ENCODE results near the gene MRTFB.

MRTFB gene

GRCh38 chr16:14062261-14062660 lies 8.9 kb upstream of the MRTFB start:
- Histone ChIP-seq H3K36me3 (ENCODE audit: control insufficient read depth in 5 of 5, insufficient read depth in 5 of 5, low read length in 5 of 5) (no peaks in the 10 kb centered on the region), H3K27me3 (ENCODE audit: control insufficient read depth in 5 of 5, insufficient read depth in 4 of 5, low read length in 5 of 5) (no peaks in the 10 kb centered on the region), H3K27ac (ENCODE audit: low read depth, low read length) (no peak overlapping the region), H3K4me3 (ENCODE audit: low read depth in 1 of 5, low read length in 5 of 5) (no peak overlapping the region), H3K4me1 (ENCODE audit: control insufficient read depth in 5 of 5, insufficient read depth in 5 of 5, low read length in 5 of 5) (peaks cover 0 to 9% (median 0%) of the 10 kb centered on the region in 5 donors), H3K9me3 (ENCODE audit: control insufficient read depth in 5 of 5, low read length in 5 of 5) (peaks cover 0 to 4% (median 3%) of the 10 kb centered on the region in 5 donors), H3K9ac (ENCODE audit: low read length in 5 of 5) (no peak overlapping the region)

GRCh38 chr16:14063618-14064581 lies 7.2 kb upstream of the MRTFB start:
- H3K27ac ChIP-seq (ENCODE audit: low read depth, low read length), result no peak overlapping the region
- H3K36me3 ChIP-seq (ENCODE audit: control insufficient read depth in 5 of 5, insufficient read depth in 5 of 5, low read length in 5 of 5), result no peaks in the 10 kb centered on the region
- H3K9ac ChIP-seq (ENCODE audit: low read length in 5 of 5), result no peak overlapping the region
- no peak overlapping the region for H3K4me3 ChIP-seq (ENCODE audit: low read depth in 1 of 5, low read length in 5 of 5)
- no peaks in the 10 kb centered on the region for H3K27me3 ChIP-seq (ENCODE audit: control insufficient read depth in 5 of 5, insufficient read depth in 4 of 5, low read length in 5 of 5)
- H3K9me3 ChIP-seq (ENCODE audit: control insufficient read depth in 5 of 5, low read length in 5 of 5), result peaks cover 0 to 4% (median 3%) of the 10 kb centered on the region in 5 donors
- no peaks in the 10 kb centered on the region for H3K4me1 ChIP-seq (ENCODE audit: control insufficient read depth in 5 of 5, insufficient read depth in 5 of 5, low read length in 5 of 5)

- H3K27me3 ChIP-seq (ENCODE audit: control insufficient read depth in 5 of 5, insufficient read depth in 4 of 5, low read length in 5 of 5), result no peaks in the 10 kb centered on the region
- no peak overlapping the region for H3K27ac ChIP-seq (ENCODE audit: low read depth, low read length)
Observed at GRCh38 chr16:14069818-14070217, 1.3 kb upstream of the MRTFB start.

GRCh38 chr16:14070555-14070876 lies 603 bp upstream of the MRTFB start:
- Histone ChIP-seq H3K27me3 (ENCODE audit: control insufficient read depth in 5 of 5, insufficient read depth in 4 of 5, low read length in 5 of 5) (no peaks in the 10 kb centered on the region), H3K9ac (ENCODE audit: low read length in 5 of 5) (peak overlapping the region in 4 of 5 donors; percentile 77 to 89 (median 82)), H3K36me3 (ENCODE audit: control insufficient read depth in 5 of 5, insufficient read depth in 5 of 5, low read length in 5 of 5) (no peaks in the 10 kb centered on the region), H3K4me3 (ENCODE audit: low read depth in 1 of 5, low read length in 5 of 5) (peak overlapping the region; percentile 68 to 95 (median 81)), H3K9me3 (ENCODE audit: control insufficient read depth in 5 of 5, low read length in 5 of 5) (no peaks in the 10 kb centered on the region), H3K4me1 (ENCODE audit: control insufficient read depth in 5 of 5, insufficient read depth in 5 of 5, low read length in 5 of 5) (peaks cover 0 to 25% (median 17%) of the 10 kb centered on the region in 5 donors), H3K27ac (ENCODE audit: low read depth, low read length) (no peak overlapping the region)

More at GRCh38 chr16:14069818-14070217, 1.3 kb upstream of the MRTFB start:
- peaks cover 0 to 25% (median 17%) of the 10 kb centered on the region in 5 donors for H3K4me1 ChIP-seq (ENCODE audit: control insufficient read depth in 5 of 5, insufficient read depth in 5 of 5, low read length in 5 of 5)
- H3K9me3 ChIP-seq (ENCODE audit: control insufficient read depth in 5 of 5, low read length in 5 of 5), result no peaks in the 10 kb centered on the region
- H3K9ac ChIP-seq (ENCODE audit: low read length in 5 of 5), result no peak overlapping the region
- H3K4me3 ChIP-seq (ENCODE audit: low read depth in 1 of 5, low read length in 5 of 5), result no peak overlapping the region
- H3K36me3 ChIP-seq (ENCODE audit: control insufficient read depth in 5 of 5, insufficient read depth in 5 of 5, low read length in 5 of 5), result no peaks in the 10 kb centered on the region

GRCh38 chr16:14071576-14072271 lies 605 bp downstream of the MRTFB start:
- H3K4me1 ChIP-seq (ENCODE audit: control insufficient read depth in 5 of 5, insufficient read depth in 5 of 5, low read length in 5 of 5), result peaks cover 0 to 25% (median 17%) of the 10 kb centered on the region in 5 donors
- H3K36me3 ChIP-seq (ENCODE audit: control insufficient read depth in 5 of 5, insufficient read depth in 5 of 5, low read length in 5 of 5), result peaks cover 0 to 4% (median 0%) of the 10 kb centered on the region in 5 donors
- peak overlapping the region; percentile 80 to 95 (median 83) for H3K4me3 ChIP-seq (ENCODE audit: low read depth in 1 of 5, low read length in 5 of 5)
- no peaks in the 10 kb centered on the region for H3K9me3 ChIP-seq (ENCODE audit: control insufficient read depth in 5 of 5, low read length in 5 of 5)
- H3K27me3 ChIP-seq (ENCODE audit: control insufficient read depth in 5 of 5, insufficient read depth in 4 of 5, low read length in 5 of 5), result no peaks in the 10 kb centered on the region
- peak overlapping the region; percentile 49 for H3K27ac ChIP-seq (ENCODE audit: low read depth, low read length)
- peak overlapping the region; percentile 78 to 91 (median 87) for H3K9ac ChIP-seq (ENCODE audit: low read length in 5 of 5)

- peak overlapping the region; percentile 80 to 95 (median 83) for H3K4me3 ChIP-seq (ENCODE audit: low read depth in 1 of 5, low read length in 5 of 5)
- H3K36me3 ChIP-seq (ENCODE audit: control insufficient read depth in 5 of 5, insufficient read depth in 5 of 5, low read length in 5 of 5), result peaks cover 0 to 4% (median 0%) of the 10 kb centered on the region in 5 donors
- H3K9me3 ChIP-seq (ENCODE audit: control insufficient read depth in 5 of 5, low read length in 5 of 5), result no peaks in the 10 kb centered on the region
- no peak overlapping the region for H3K27ac ChIP-seq (ENCODE audit: low read depth, low read length)
- peaks cover 0 to 25% (median 19%) of the 10 kb centered on the region in 5 donors for H3K4me1 ChIP-seq (ENCODE audit: control insufficient read depth in 5 of 5, insufficient read depth in 5 of 5, low read length in 5 of 5)
- H3K27me3 ChIP-seq (ENCODE audit: control insufficient read depth in 5 of 5, insufficient read depth in 4 of 5, low read length in 5 of 5), result no peaks in the 10 kb centered on the region
- peak overlapping the region in 4 of 5 donors; percentile 78 to 91 (median 85) for H3K9ac ChIP-seq (ENCODE audit: low read length in 5 of 5)
Observed at GRCh38 chr16:14072360-14072759, 1.2 kb downstream of the MRTFB start.

DNA sequence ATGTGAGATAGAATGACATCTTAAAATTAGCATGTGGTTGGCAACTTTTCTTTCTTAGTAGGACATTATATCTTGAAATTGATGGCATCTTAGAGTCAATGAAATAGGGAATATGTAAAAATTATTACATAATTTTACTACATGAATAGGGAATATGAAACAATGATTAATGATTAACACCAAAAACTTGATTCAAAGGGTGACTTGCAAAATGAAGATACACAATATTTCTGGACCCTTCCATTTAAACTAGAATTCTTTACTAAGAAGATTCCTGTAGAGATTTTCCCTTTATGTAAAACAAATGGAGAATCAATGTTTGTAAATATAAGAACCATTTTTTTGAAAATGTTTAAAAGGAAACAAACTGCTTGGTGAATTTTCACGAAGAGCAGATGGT lies 3.4 kb downstream of the MRTFB start:
- Histone ChIP-seq H3K9ac (ENCODE audit: low read length in 5 of 5) (no peak overlapping the region), H3K27ac (ENCODE audit: low read depth, low read length) (no peak overlapping the region), H3K9me3 (ENCODE audit: control insufficient read depth in 5 of 5, low read length in 5 of 5) (no peaks in the 10 kb centered on the region), H3K4me1 (ENCODE audit: control insufficient read depth in 5 of 5, insufficient read depth in 5 of 5, low read length in 5 of 5) (peaks cover 0 to 31% (median 25%) of the 10 kb centered on the region in 5 donors), H3K36me3 (ENCODE audit: control insufficient read depth in 5 of 5, insufficient read depth in 5 of 5, low read length in 5 of 5) (peaks cover 0 to 4% (median 0%) of the 10 kb centered on the region in 5 donors), H3K27me3 (ENCODE audit: control insufficient read depth in 5 of 5, insufficient read depth in 4 of 5, low read length in 5 of 5) (no peaks in the 10 kb centered on the region), H3K4me3 (ENCODE audit: low read depth in 1 of 5, low read length in 5 of 5) (no peak overlapping the region)

DNA sequence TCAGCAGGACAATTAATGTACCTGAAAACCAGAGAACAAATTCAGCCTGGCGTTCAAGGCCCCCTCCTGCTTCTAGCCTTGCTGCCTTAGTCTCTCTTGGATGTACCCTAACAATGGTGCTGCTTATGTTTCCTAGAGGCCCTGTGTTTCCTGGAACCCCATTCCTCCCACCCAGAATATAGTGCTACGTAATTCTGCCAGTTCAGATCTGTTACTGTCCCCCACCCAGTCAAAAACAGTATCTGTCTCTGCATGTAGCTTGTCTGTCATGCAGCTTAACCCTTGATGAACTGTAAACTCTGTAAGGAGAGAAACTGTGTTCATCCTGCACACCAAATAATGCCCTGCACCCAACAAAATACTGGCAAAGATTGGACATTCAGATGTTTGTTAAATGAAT lies 6.8 kb downstream of the MRTFB start:
- Histone ChIP-seq H3K27me3 (ENCODE audit: control insufficient read depth in 5 of 5, insufficient read depth in 4 of 5, low read length in 5 of 5) (no peaks in the 10 kb centered on the region), H3K9ac (ENCODE audit: low read length in 5 of 5) (peak overlapping the region in 2 of 5 donors; percentile 16 to 35), H3K36me3 (ENCODE audit: control insufficient read depth in 5 of 5, insufficient read depth in 5 of 5, low read length in 5 of 5) (peaks cover 0 to 12% (median 8%) of the 10 kb centered on the region in 5 donors), H3K27ac (ENCODE audit: low read depth, low read length) (no peak overlapping the region), H3K4me3 (ENCODE audit: low read depth in 1 of 5, low read length in 5 of 5) (no peak overlapping the region), H3K4me1 (ENCODE audit: control insufficient read depth in 5 of 5, insufficient read depth in 5 of 5, low read length in 5 of 5) (peaks cover 0 to 14% (median 5%) of the 10 kb centered on the region in 5 donors), H3K9me3 (ENCODE audit: control insufficient read depth in 5 of 5, low read length in 5 of 5) (no peaks in the 10 kb centered on the region)

GRCh38 chr16:14086477-14086876 lies 15.4 kb downstream of the MRTFB start:
- H3K9ac ChIP-seq (ENCODE audit: low read length in 5 of 5), result no peak overlapping the region

DNA sequence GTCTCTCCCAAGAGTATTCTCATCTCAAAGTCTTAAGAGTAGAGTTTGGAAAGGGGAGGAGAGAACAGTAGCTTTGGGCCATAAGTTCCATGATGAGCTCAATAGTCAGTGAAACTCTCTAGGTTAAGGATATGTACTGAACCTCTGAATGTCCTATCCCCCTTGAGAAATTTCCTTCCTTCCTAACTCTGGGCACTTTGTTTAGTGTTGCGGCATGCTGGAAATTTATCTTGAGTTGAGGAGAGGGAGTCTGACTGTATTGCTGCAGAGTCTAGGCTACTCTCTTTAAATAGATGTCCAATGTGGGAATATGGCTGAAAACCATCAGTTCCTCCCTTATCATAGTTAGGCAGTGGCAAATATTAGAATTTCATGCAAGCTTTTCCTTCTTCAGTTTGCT lies 16.1 kb downstream of the MRTFB start:
- no peak overlapping the region for H3K27ac ChIP-seq (ENCODE audit: low read depth, low read length)
- no peaks in the 10 kb centered on the region for H3K27me3 ChIP-seq (ENCODE audit: control insufficient read depth in 5 of 5, insufficient read depth in 4 of 5, low read length in 5 of 5)
- H3K4me1 ChIP-seq (ENCODE audit: control insufficient read depth in 5 of 5, insufficient read depth in 5 of 5, low read length in 5 of 5), result peaks cover 0 to 28% (median 12%) of the 10 kb centered on the region in 5 donors
- no peaks in the 10 kb centered on the region for H3K9me3 ChIP-seq (ENCODE audit: control insufficient read depth in 5 of 5, low read length in 5 of 5)
- no peak overlapping the region for H3K9ac ChIP-seq (ENCODE audit: low read length in 5 of 5)
- no peak overlapping the region for H3K4me3 ChIP-seq (ENCODE audit: low read depth in 1 of 5, low read length in 5 of 5)
- peaks cover 0 to 4% (median 0%) of the 10 kb centered on the region in 5 donors for H3K36me3 ChIP-seq (ENCODE audit: control insufficient read depth in 5 of 5, insufficient read depth in 5 of 5, low read length in 5 of 5)

More at GRCh38 chr16:14086477-14086876, 15.4 kb downstream of the MRTFB start:
- Histone ChIP-seq H3K27me3 (ENCODE audit: control insufficient read depth in 5 of 5, insufficient read depth in 4 of 5, low read length in 5 of 5) (no peaks in the 10 kb centered on the region), H3K4me1 (ENCODE audit: control insufficient read depth in 5 of 5, insufficient read depth in 5 of 5, low read length in 5 of 5) (peaks cover 0 to 28% (median 11%) of the 10 kb centered on the region in 5 donors), H3K9me3 (ENCODE audit: control insufficient read depth in 5 of 5, low read length in 5 of 5) (no peaks in the 10 kb centered on the region), H3K27ac (ENCODE audit: low read depth, low read length) (no peak overlapping the region), H3K4me3 (ENCODE audit: low read depth in 1 of 5, low read length in 5 of 5) (no peak overlapping the region), H3K36me3 (ENCODE audit: control insufficient read depth in 5 of 5, insufficient read depth in 5 of 5, low read length in 5 of 5) (peaks cover 0 to 5% (median 0%) of the 10 kb centered on the region in 5 donors)
